Loucy (cell line): ENCODE measurements around the gene ACVR1B.

Source experiments
- H2AFZ ChIP-seq: fragments of 200-600 bp; sonication (generic); 2 replicates; pipeline ENCODE4 v1.6.0; 2016; ENCODE audit warnings: antibody characterized with exemption, mild to moderate bottlenecking, low read length, moderate library complexity
- H3F3A ChIP-seq: fragments of 200-600 bp; 2 replicates; pipeline ENCODE4 v1.6.0; 2016; ENCODE audit warnings: antibody characterized with exemption, low read depth, mild to moderate bottlenecking
- H3K27me3 ChIP-seq: fragments of 200-600 bp; sonication (generic); 2 replicates; pipeline ENCODE4 v1.6.1; 2014; ENCODE audit warnings: low read length, mild to moderate bottlenecking; ENCODE audit not compliant: insufficient read depth, poor library complexity, severe bottlenecking
- H3K36me3 ChIP-seq: fragments of 200-600 bp; sonication (generic); 2 replicates; pipeline ENCODE4 v1.6.1; 2016; ENCODE audit warnings: low read length; ENCODE audit not compliant: insufficient read depth
- H3K4me1 ChIP-seq: fragments of 200-600 bp; sonication (generic); 2 replicates; pipeline ENCODE4 v1.5.1; 2014; ENCODE audit warnings: low read length, mild to moderate bottlenecking; ENCODE audit not compliant: insufficient read depth, poor library complexity, severe bottlenecking
- H3K4me2 ChIP-seq: fragments of 200-600 bp; sonication (generic); 2 replicates; pipeline ENCODE4 v1.6.0; 2014; ENCODE audit warnings: antibody characterized with exemption, low read length, low read depth, mild to moderate bottlenecking; ENCODE audit not compliant: poor library complexity, severe bottlenecking
- H3K4me3 ChIP-seq: fragments of 200-600 bp; sonication (generic); 2 replicates; pipeline ENCODE4 v1.5.1; 2014; ENCODE audit warnings: low read length, mild to moderate bottlenecking, mixed read lengths; ENCODE audit not compliant: poor library complexity, severe bottlenecking
- H3K79me2 ChIP-seq: fragments of 200-600 bp; sonication (generic); 2 replicates; pipeline ENCODE4 v1.6.1; 2014; ENCODE audit warnings: low read length; ENCODE audit not compliant: insufficient read depth
- H3K9ac ChIP-seq: fragments of 200-600 bp; sonication (generic); 2 replicates; pipeline ENCODE4 v1.6.0; 2014; ENCODE audit warnings: mild to moderate bottlenecking, low read depth, low read length, moderate library complexity; ENCODE audit not compliant: poor library complexity, severe bottlenecking
- H3K9me2 ChIP-seq: fragments of 200-600 bp; sonication (generic); replicated peaks from 2 replicates; pipeline ENCODE4 v1.6.1; 2016; ENCODE audit warnings: low read depth, low read length, mixed read lengths
- H3K9me3 ChIP-seq: fragments of 200-600 bp; sonication (generic); 2 replicates; pipeline ENCODE4 v1.6.1; 2014; ENCODE audit warnings: mild to moderate bottlenecking, antibody characterized with exemption, low read length, low read depth; ENCODE audit not compliant: insufficient read depth
- H4K20me1 ChIP-seq: fragments of 200-600 bp; sonication (generic); 2 replicates; pipeline ENCODE4 v1.6.0; 2014; ENCODE audit warnings: antibody characterized with exemption, low read length, mild to moderate bottlenecking; ENCODE audit not compliant: insufficient read depth, poor library complexity, severe bottlenecking
- CTCF ChIP-seq: fragments of 200-600 bp; sonication (generic); conservative IDR thresholded peaks from 2 replicates; pipeline ENCODE4 v1.5.1; 2014; ENCODE audit warnings: mild to moderate bottlenecking, antibody characterized with exemption, low read length
- EZH2phosphoT487 ChIP-seq: fragments of 200-600 bp; IDR thresholded peaks from 2 replicates; pipeline ENCODE4 v1.6.1; 2018; ENCODE audit warnings: antibody characterized with exemption, mild to moderate bottlenecking, moderate library complexity, borderline replicate concordance

ACVR1B gene

GRCh38 chr12:52013626-52014310, 62.3 kb downstream of the ACVR1B start:
- no peak overlapping the region for H3K4me2 ChIP-seq
- no peaks in the 10 kb centered on the region for H3K9me2 ChIP-seq
- no peaks in the 10 kb centered on the region for H4K20me1 ChIP-seq
- H3K79me2 ChIP-seq, result no peaks in the 10 kb centered on the region
- H3K36me3 ChIP-seq, result no peaks in the 10 kb centered on the region
- TF ChIP-seq EZH2phosphoT487, result no peak
- TF ChIP-seq CTCF, result no peak
- H2AFZ ChIP-seq, result no peak overlapping the region
- no peak overlapping the region for H3K4me3 ChIP-seq
- H3K9me3 ChIP-seq, result no peaks in the 10 kb centered on the region
- H3K4me1 ChIP-seq, result peaks cover 24% of the 10 kb centered on the region
- H3F3A ChIP-seq, result no peaks in the 10 kb centered on the region
- H3K9ac ChIP-seq, result peak overlapping the region; percentile 20
- H3K27me3 ChIP-seq, result no peaks in the 10 kb centered on the region

- H3K4me3 ChIP-seq, result no peak overlapping the region
- H3F3A ChIP-seq, result no peaks in the 10 kb centered on the region
- no peaks in the 10 kb centered on the region for H3K9me3 ChIP-seq
- TF ChIP-seq CTCF, result no peak
- TF ChIP-seq EZH2phosphoT487, result no peak
- H3K9ac ChIP-seq, result peak overlapping the region; percentile 54
- H2AFZ ChIP-seq, result no peak overlapping the region
- peak overlapping the region; percentile 48 for H3K4me2 ChIP-seq
- peaks cover 23% of the 10 kb centered on the region for H3K4me1 ChIP-seq
- no peaks in the 10 kb centered on the region for H3K27me3 ChIP-seq
- no peaks in the 10 kb centered on the region for H3K9me2 ChIP-seq
- H3K36me3 ChIP-seq, result no peaks in the 10 kb centered on the region
- no peaks in the 10 kb centered on the region for H3K79me2 ChIP-seq
- no peaks in the 10 kb centered on the region for H4K20me1 ChIP-seq
Observed at GRCh38 chr12:52014567-52015530, 63.4 kb downstream of the ACVR1B start.

GRCh38 chr12:52015532-52016041, 64.1 kb downstream of the ACVR1B start:
- Histone ChIP-seq H3K9me2 (no peaks in the 10 kb centered on the region), H3K9ac (peak overlapping the region; percentile 54), H3K79me2 (no peaks in the 10 kb centered on the region), H3K27me3 (no peaks in the 10 kb centered on the region), H2AFZ (no peak overlapping the region), H3K4me1 (peaks cover 23% of the 10 kb centered on the region), H4K20me1 (no peaks in the 10 kb centered on the region), H3F3A (no peaks in the 10 kb centered on the region), H3K4me2 (peak overlapping the region; percentile 48), H3K4me3 (peak overlapping the region; percentile 3), H3K9me3 (no peaks in the 10 kb centered on the region), H3K36me3 (no peaks in the 10 kb centered on the region)
- no peak for TF ChIP-seq EZH2phosphoT487
- TF ChIP-seq CTCF, result no peak
